WTC11 (cell line): ENCODE results near the gene VIPR2. TPM values are rescaled to one million over a fixed set of nuclear protein-coding genes. Genes with fewer than 3 reads are reported as not detected.

ENCODE experiments used
- ATAC-seq: fragments of 200-7000 bp; cut with Tn5 transposase; 2 replicates; pipeline ENCODE4 v1.10.0; 2021; ENCODE audit warnings: mild to moderate bottlenecking, moderate library complexity
- CTCF ChIA-PET: fragments of 300-600 bp; sonication (Branson Sonifier 250); formaldehyde crosslinking; loops from one replicate; lab custom pipeline; 2021; ENCODE audit warnings: antibody characterized with exemption; lab: Charles Lee
- POLR2A ChIA-PET: fragments of 350-600 bp; sonication (Branson Sonifier 250); formaldehyde crosslinking; loops from one replicate; lab custom pipeline; 2021; ENCODE audit warnings: antibody characterized with exemption; lab: Charles Lee
- DNase-seq: peaks from one replicate; pipeline ENCODE4 v3.0.0; 2021; ENCODE audit warnings: low spot score
- H3K27ac Mint-ChIP-seq: 2 replicates; pipeline ENCODE4 v1.8.0; 2021; ENCODE audit warnings: mixed read lengths
- H3K27me3 Mint-ChIP-seq: 2 replicates; pipeline ENCODE4 v1.8.0; 2021; ENCODE audit warnings: low read depth, mild to moderate bottlenecking, moderate library complexity, mixed read lengths
- H3K36me3 Mint-ChIP-seq: 2 replicates; pipeline ENCODE4 v1.8.0; 2021; ENCODE audit warnings: mixed read lengths
- H3K4me1 Mint-ChIP-seq: 2 replicates; pipeline ENCODE4 v1.8.0; 2022; ENCODE audit warnings: mixed read lengths
- H3K4me3 Mint-ChIP-seq: 2 replicates; pipeline ENCODE4 v1.8.0; 2021; ENCODE audit warnings: mild to moderate bottlenecking, moderate library complexity, mixed read lengths
- H3K9me3 Mint-ChIP-seq: 2 replicates; pipeline ENCODE4 v1.8.0; 2021; ENCODE audit warnings: mixed read lengths
- ARID4B ChIP-seq: sonication (generic); formaldehyde crosslinking; IDR thresholded peaks from 2 replicates; pipeline ENCODE4 v1.8.0; 2023; ENCODE audit warnings: missing genetic modification reagents, mild to moderate bottlenecking, borderline replicate concordance
- ATF1 ChIP-seq: sonication (generic); formaldehyde crosslinking; IDR thresholded peaks from 2 replicates; pipeline ENCODE4 v1.8.1; 2023; ENCODE audit warnings: mild to moderate bottlenecking, moderate library complexity, missing genetic modification reagents
- E2F5 ChIP-seq: sonication (generic); formaldehyde crosslinking; IDR thresholded peaks from 2 replicates; pipeline ENCODE4 v1.8.1; 2022; ENCODE audit warnings: mild to moderate bottlenecking, moderate library complexity, missing genetic modification reagents
- GRHL2 ChIP-seq: fragments of 250-450 bp; sonication (Bioruptor Pico); IDR thresholded peaks from 2 replicates; pipeline ENCODE4 v1.8.0; 2022; ENCODE audit warnings: mild to moderate bottlenecking, moderate library complexity; ENCODE audit not compliant: insufficient replicate concordance, severe bottlenecking
- HMGA2 ChIP-seq: fragments of 250-450 bp; sonication (Bioruptor Pico); IDR thresholded peaks from 2 replicates; pipeline ENCODE4 v1.4.0; 2021; ENCODE audit warnings: mild to moderate bottlenecking, moderate library complexity
- HMGXB4 ChIP-seq: sonication (generic); formaldehyde crosslinking; IDR thresholded peaks from 2 replicates; pipeline ENCODE4 v1.8.1; 2023; ENCODE audit warnings: mild to moderate bottlenecking, moderate library complexity, missing genetic modification reagents
- JAZF1 ChIP-seq: fragments of 250-450 bp; sonication (Bioruptor Pico); IDR thresholded peaks from 2 replicates; pipeline ENCODE4 v1.9.0; 2021; ENCODE audit warnings: moderate library complexity, mild to moderate bottlenecking, inconsistent platforms
- MXD4 ChIP-seq: fragments of 250-450 bp; sonication (Bioruptor Pico); IDR thresholded peaks from 2 replicates; pipeline ENCODE4 v1.8.0; 2021; ENCODE audit warnings: mild to moderate bottlenecking, moderate library complexity, borderline replicate concordance
- PREB ChIP-seq: sonication (generic); formaldehyde crosslinking; IDR thresholded peaks from 2 replicates; pipeline ENCODE4 v1.8.1; 2022; ENCODE audit warnings: mild to moderate bottlenecking, missing genetic modification reagents, moderate library complexity, borderline replicate concordance
- PRRX2 ChIP-seq: fragments of 250-450 bp; sonication (Bioruptor Pico); IDR thresholded peaks from 2 replicates; pipeline ENCODE4 v1.8.0; 2021; ENCODE audit warnings: mild to moderate bottlenecking
- TP53 ChIP-seq: sonication (generic); formaldehyde crosslinking; IDR thresholded peaks from 2 replicates; pipeline ENCODE4 v1.8.1; 2023; ENCODE audit warnings: mild to moderate bottlenecking, missing genetic modification reagents
- USF1 ChIP-seq: sonication (generic); formaldehyde crosslinking; IDR thresholded peaks from 2 replicates; pipeline ENCODE4 v1.8.0; 2022; ENCODE audit warnings: mild to moderate bottlenecking, missing genetic modification reagents
- ZNF232 ChIP-seq: sonication (generic); formaldehyde crosslinking; IDR thresholded peaks from 2 replicates; pipeline ENCODE4 v1.8.0; 2022; ENCODE audit warnings: mild to moderate bottlenecking, missing genetic modification reagents
- ZNF263 ChIP-seq: sonication (generic); formaldehyde crosslinking; IDR thresholded peaks from 2 replicates; pipeline ENCODE4 v1.8.1; 2022; ENCODE audit warnings: low read depth, mild to moderate bottlenecking, moderate library complexity, missing genetic modification reagents
- ZNF317 ChIP-seq: sonication (generic); formaldehyde crosslinking; IDR thresholded peaks from 2 replicates; pipeline ENCODE4 v1.8.1; 2023; ENCODE audit warnings: low read depth, mild to moderate bottlenecking, moderate library complexity, missing genetic modification reagents, borderline replicate concordance
- ZNF416 ChIP-seq: fragments of 250-450 bp; sonication (Bioruptor Pico); IDR thresholded peaks from 2 replicates; pipeline ENCODE4 v1.9.0; 2021; ENCODE audit warnings: mild to moderate bottlenecking, inconsistent platforms
- total RNA-seq: library from RNA; stranded (reverse); gene quantifications from 3 replicates; pipeline ENCODE4 v1.2.3, GENCODE V29; 2021
- TF ChIP-seq, protein P1 (sequence below): fragments of 250-450 bp; sonication (Bioruptor Pico); IDR thresholded peaks from 2 replicates; pipeline ENCODE4 v1.9.0; 2021; ENCODE audit warnings: mild to moderate bottlenecking
- TF ChIP-seq, protein P2 (sequence below): fragments of 200-600 bp; IDR thresholded peaks from 2 replicates; pipeline ENCODE4 v1.8.0; 2022; ENCODE audit warnings: antibody characterized with exemption

VIPR2 gene
- total RNA-seq, 1 experiment from 2014 or later, result 7.5 TPM

GRCh38 chr7:159061674-159062212 is 82.9 kb downstream of the VIPR2 start:
- TF ChIP-seq ZNF263, result no peak
- TF ChIP-seq E2F5, result peak; percentile 44; the same call in 1 of the 2 replicates
- TF ChIP-seq, all 79 proteins: peak for 1
- H3K9me3 Mint-ChIP-seq, result peaks cover 6% of the 10 kb centered on the region; the same call in 1 of the 2 replicates
- POLR2A ChIA-PET, result interaction anchor here (0.9 kb wide), 1 partner anchor 13 kb away, joined by 4 read pairs; no protein-coding TSS in a partner anchor
- DNase-seq (peak; percentile 80), ATAC-seq (peak; percentile 78)
- H3K27me3 Mint-ChIP-seq, result no peaks in the 10 kb centered on the region
- no peak overlapping the region for H3K27ac Mint-ChIP-seq
- no peaks in the 10 kb centered on the region for H3K36me3 Mint-ChIP-seq
- no peaks in the 10 kb centered on the region for H3K4me1 Mint-ChIP-seq
- CTCF ChIA-PET, result interaction anchor here (0.7 kb wide), 1 partner anchor 85 kb away, joined by 6 read pairs; no protein-coding TSS in a partner anchor
- peak overlapping the region; percentile 24 for H3K4me3 Mint-ChIP-seq

- H3K4me3 Mint-ChIP-seq, result no peak overlapping the region
- CTCF ChIA-PET, result no interaction called here
- peaks cover 6% of the 10 kb centered on the region; the same call in 1 of the 2 replicates for H3K9me3 Mint-ChIP-seq
- H3K36me3 Mint-ChIP-seq, result no peaks in the 10 kb centered on the region
- ATAC-seq (no peak), DNase-seq (no peak)
- H3K27me3 Mint-ChIP-seq, result no peaks in the 10 kb centered on the region
- TF ChIP-seq JAZF1 (CRISPR knock-in tag) (no peak), ZNF317 (no peak), PREB (no peak), GRHL2 (CRISPR knock-in tag) (no peak)
- POLR2A ChIA-PET, result interaction anchor here (0.9 kb wide), 1 partner anchor 14 kb away, joined by 4 read pairs; no protein-coding TSS in a partner anchor
- H3K27ac Mint-ChIP-seq, result no peak overlapping the region
- no peaks in the 10 kb centered on the region for H3K4me1 Mint-ChIP-seq
Measured at GRCh38 chr7:159061209-159061608, 83.5 kb downstream of the VIPR2 start.

- CTCF ChIA-PET, result no interaction called here
- TF ChIP-seq, protein P1, sequence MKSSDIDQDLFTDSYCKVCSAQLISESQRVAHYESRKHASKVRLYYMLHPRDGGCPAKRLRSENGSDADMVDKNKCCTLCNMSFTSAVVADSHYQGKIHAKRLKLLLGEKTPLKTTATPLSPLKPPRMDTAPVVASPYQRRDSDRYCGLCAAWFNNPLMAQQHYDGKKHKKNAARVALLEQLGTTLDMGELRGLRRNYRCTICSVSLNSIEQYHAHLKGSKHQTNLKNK (CRISPR knock-in tag), result no peak
- no peak for TF ChIP-seq ARID4B (CRISPR knock-in tag)
- TF ChIP-seq E2F5, result no peak
- TF ChIP-seq, protein P2, sequence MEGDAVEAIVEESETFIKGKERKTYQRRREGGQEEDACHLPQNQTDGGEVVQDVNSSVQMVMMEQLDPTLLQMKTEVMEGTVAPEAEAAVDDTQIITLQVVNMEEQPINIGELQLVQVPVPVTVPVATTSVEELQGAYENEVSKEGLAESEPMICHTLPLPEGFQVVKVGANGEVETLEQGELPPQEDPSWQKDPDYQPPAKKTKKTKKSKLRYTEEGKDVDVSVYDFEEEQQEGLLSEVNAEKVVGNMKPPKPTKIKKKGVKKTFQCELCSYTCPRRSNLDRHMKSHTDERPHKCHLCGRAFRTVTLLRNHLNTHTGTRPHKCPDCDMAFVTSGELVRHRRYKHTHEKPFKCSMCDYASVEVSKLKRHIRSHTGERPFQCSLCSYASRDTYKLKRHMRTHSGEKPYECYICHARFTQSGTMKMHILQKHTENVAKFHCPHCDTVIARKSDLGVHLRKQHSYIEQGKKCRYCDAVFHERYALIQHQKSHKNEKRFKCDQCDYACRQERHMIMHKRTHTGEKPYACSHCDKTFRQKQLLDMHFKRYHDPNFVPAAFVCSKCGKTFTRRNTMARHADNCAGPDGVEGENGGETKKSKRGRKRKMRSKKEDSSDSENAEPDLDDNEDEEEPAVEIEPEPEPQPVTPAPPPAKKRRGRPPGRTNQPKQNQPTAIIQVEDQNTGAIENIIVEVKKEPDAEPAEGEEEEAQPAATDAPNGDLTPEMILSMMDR, result no peak
- TF ChIP-seq ZNF416, result no peak
- TF ChIP-seq MXD4, result no peak
- no peak for TF ChIP-seq TP53 (CRISPR knock-in tag)
- no peak for TF ChIP-seq USF1 (CRISPR knock-in tag)
- no peak for TF ChIP-seq ATF1 (CRISPR knock-in tag)
- no peak for TF ChIP-seq PRRX2 (CRISPR knock-in tag)
- no peak for TF ChIP-seq HMGA2 (CRISPR knock-in tag)
- TF ChIP-seq ZNF232, result no peak
- no peak for TF ChIP-seq HMGXB4 (CRISPR knock-in tag)
Measured at GRCh38 chr7:159060440-159060839, 84.2 kb downstream of the VIPR2 start.

More at GRCh38 chr7:159060440-159060839, 84.2 kb downstream of the VIPR2 start:
- no peaks in the 10 kb centered on the region for H3K4me1 Mint-ChIP-seq
- H3K36me3 Mint-ChIP-seq, result no peaks in the 10 kb centered on the region
- H3K4me3 Mint-ChIP-seq, result no peak overlapping the region
- peaks cover 6% of the 10 kb centered on the region; the same call in 1 of the 2 replicates for H3K9me3 Mint-ChIP-seq
- DNase-seq, result no peak
- H3K27me3 Mint-ChIP-seq, result no peaks in the 10 kb centered on the region
- no peak for ATAC-seq
- H3K27ac Mint-ChIP-seq, result no peak overlapping the region
- POLR2A ChIA-PET, result no interaction called here
